Measurements from ENCODE around the gene OPN1MW3. TPM values are rescaled to one million over a fixed set of nuclear protein-coding genes. Genes with fewer than 3 reads are reported as not detected.

OPN1MW3 gene
- total RNA-seq, 1 experiment from 2014 or later, result not detected

DNA sequence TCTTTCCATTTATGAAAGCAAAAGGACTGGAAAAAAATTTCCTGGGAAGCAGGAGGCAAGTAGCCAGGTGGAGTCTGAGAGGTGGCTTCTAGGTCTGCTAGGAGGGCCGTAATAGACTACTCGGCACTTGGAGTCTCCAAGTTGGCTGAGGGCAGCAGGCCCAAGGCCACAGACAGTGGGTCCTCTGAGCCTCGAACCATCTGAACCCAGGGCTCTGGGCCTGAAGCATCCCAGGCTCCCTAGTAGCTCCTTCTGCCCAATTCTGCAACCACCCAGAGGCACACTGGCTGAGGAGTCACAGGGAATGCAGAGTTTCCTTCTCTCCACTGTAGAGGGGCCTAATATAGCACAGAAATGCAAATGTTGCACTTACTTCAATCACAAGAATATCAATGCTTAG, 58.0 kb downstream of the OPN1MW3 start:
- Histone ChIP-seq H4K5ac (ENCODE audit: insufficient read length, low read depth, low read length) (no peak overlapping the region), H3K79me1 (ENCODE audit: insufficient read depth, low read depth, low read length, poor library complexity, severe bottlenecking) (no peaks in the 10 kb centered on the region), H3K27me3 (ENCODE audit: insufficient read depth, low read length) (no peaks in the 10 kb centered on the region), H2BK5ac (ENCODE audit: insufficient read length, low read length) (no peak overlapping the region), H3K79me2 (ENCODE audit: insufficient read depth, low read length) (no peaks in the 10 kb centered on the region), H2BK20ac (ENCODE audit: low read depth, low read length, poor library complexity, severe bottlenecking) (no peak overlapping the region), H2AK5ac (ENCODE audit: insufficient read length, low read length) (no peak overlapping the region), H3K4me1 (ENCODE audit: insufficient read depth, low read length) (no peaks in the 10 kb centered on the region), H4K8ac (replicated peaks; ENCODE audit: insufficient read length, low read depth, low read length) (no peak overlapping the region), H2BK15ac (ENCODE audit: low read depth, low read length) (no peak overlapping the region), H4K91ac (ENCODE audit: insufficient read length, low read depth, low read length) (no peak overlapping the region), H3T11ph (ENCODE audit: low read length) (no peak overlapping the region), H3K9ac (ENCODE audit: extremely low read depth, insufficient read length, low read length) (no peak overlapping the region), H2AFZ (ENCODE audit: low read length) (no peak overlapping the region), H3K14ac (ENCODE audit: insufficient read depth, low read length) (no peak overlapping the region), H3K56ac (ENCODE audit: insufficient read length, low read depth, low read length) (no peak overlapping the region), H2BK120ac (ENCODE audit: low read depth, low read length, poor library complexity, severe bottlenecking) (no peak overlapping the region), H4K20me1 (ENCODE audit: control insufficient read depth, insufficient read depth, insufficient read length) (no peaks in the 10 kb centered on the region), H3K4me2 (ENCODE audit: insufficient read depth, insufficient read length, low read length) (no peak overlapping the region), H3K23ac (ENCODE audit: insufficient read length, low read depth, low read length) (no peak overlapping the region), H2BK12ac (ENCODE audit: insufficient read length, low read depth, low read length) (no peak overlapping the region), H3K4ac (ENCODE audit: low read depth, low read length) (no peak overlapping the region), H3K9me3 (ENCODE audit: control insufficient read depth, low read depth, low read length) (peaks cover 47% of the 10 kb centered on the region), H3K27ac (ENCODE audit: insufficient read length, low read depth, low read length) (no peak overlapping the region), H3K18ac (ENCODE audit: insufficient read length, low read depth, low read length) (no peak overlapping the region), H3K23me2 (ENCODE audit: insufficient read length, low read depth, low read length, poor library complexity, severe bottlenecking) (no peaks in the 10 kb centered on the region)
- no peak for TF ChIP-seq CTCF (conservative IDR thresholded peaks at IDR 0.05)
- H3K36me3 Mint-ChIP-seq (ENCODE audit: insufficient read depth in 1 of 3, low read depth in 3 of 3), result peaks cover 0 to 2% (median 0%) of the 10 kb centered on the region in 3 experiments; a peak in 2 of 7 replicates
- WGBS (ENCODE audit: extremely low coverage, insufficient read length, low lambda C conversion rate), result no CpG with 5 or more reads among the region's 3 CpGs
- DNase-seq, result no peak
- H3K4me3 Mint-ChIP-seq, result no peak overlapping the region
- H3K27me3 Mint-ChIP-seq (ENCODE audit: low read depth), result peaks cover 12% of the 10 kb centered on the region
- no peak overlapping the region for H3K27ac Mint-ChIP-seq
- peaks cover 0 to 9% of the 10 kb centered on the region in 2 experiments; a peak in 2 of 4 replicates for H3K4me1 Mint-ChIP-seq
- H3K9me3 Mint-ChIP-seq, result peaks cover 78 to 83% of the 10 kb centered on the region in 2 experiments
